ENCODE results near the gene KLK2. TPM values are rescaled to one million over a fixed set of nuclear protein-coding genes. Genes with fewer than 3 reads are reported as not detected.

Gene KLK2
- total and polyA plus RNA-seq, 4 donors = not detected

- WGBS, 2 donors = 30 to 35% methylated on average over 13 of the region's 13 CpGs
- H3K27ac ChIP-seq (ENCODE audit: low read depth in 1 of 2, low read length in 1 of 2) = no peak overlapping the region
- H3K9ac ChIP-seq (ENCODE audit: insufficient read depth in 1 of 2, low read length in 2 of 2) = no peak overlapping the region
- ATAC-seq (ENCODE audit: insufficient read depth, low FRiP score) (no peak), DNase-seq (peak; percentile 22 to 32 (median 24))
- TF ChIP-seq CTCF (IDR thresholded peaks at IDR 0.05; ENCODE audit: control extremely low read depth, extremely low read depth) = no peak
- H3K4me1 ChIP-seq (ENCODE audit: control insufficient read depth in 5 of 5, insufficient read depth in 5 of 5, low read length in 5 of 5) = peaks cover 0 to 7% (median 3%) of the 10 kb centered on the region in 5 donors
- H3K27me3 ChIP-seq (ENCODE audit: control insufficient read depth in 3 of 3, insufficient read depth in 3 of 3, low read length in 2 of 3) = peaks cover 4 to 8% (median 5%) of the 10 kb centered on the region in 3 donors
- peak overlapping the region; percentile 39 for H3K4me3 ChIP-seq
- no peaks in the 10 kb centered on the region for H3K36me3 ChIP-seq (ENCODE audit: control insufficient read depth in 4 of 4, insufficient read depth in 4 of 4, low read length in 4 of 4)
- H3K9me3 ChIP-seq (ENCODE audit: control insufficient read depth in 4 of 4, insufficient read depth in 3 of 4, low read length in 3 of 4) = peaks cover 0 to 5% (median 0%) of the 10 kb centered on the region in 4 donors
Observed at GRCh38 chr19:50835103-50835784, 38.0 kb upstream of the KLK2 start.

- no peak for TF ChIP-seq CTCF (IDR thresholded peaks at IDR 0.05; ENCODE audit: control extremely low read depth, extremely low read depth)
- Histone ChIP-seq H3K9ac (ENCODE audit: insufficient read depth in 1 of 2, low read length in 2 of 2) (no peak overlapping the region), H3K27me3 (ENCODE audit: control insufficient read depth in 3 of 3, insufficient read depth in 3 of 3, low read length in 2 of 3) (peaks cover 4 to 8% (median 5%) of the 10 kb centered on the region in 3 donors), H3K27ac (ENCODE audit: low read depth in 1 of 2, low read length in 1 of 2) (no peak overlapping the region), H3K4me3 (peak overlapping the region; percentile 39), H3K9me3 (ENCODE audit: control insufficient read depth in 4 of 4, insufficient read depth in 3 of 4, low read length in 3 of 4) (peaks cover 0 to 4% (median 0%) of the 10 kb centered on the region in 4 donors), H3K36me3 (ENCODE audit: control insufficient read depth in 4 of 4, insufficient read depth in 4 of 4, low read length in 4 of 4) (no peaks in the 10 kb centered on the region), H3K4me1 (ENCODE audit: control insufficient read depth in 5 of 5, insufficient read depth in 5 of 5, low read length in 5 of 5) (peaks cover 0 to 7% (median 3%) of the 10 kb centered on the region in 5 donors)
- ATAC-seq (ENCODE audit: insufficient read depth, low FRiP score) (peak; percentile 80), DNase-seq (peak; percentile 53 to 72 (median 63))
- WGBS, 2 donors = 3% methylated on average over 53 to 67 of the region's 67 CpGs
Observed at GRCh38 chr19:50835785-50836542, 37.3 kb upstream of the KLK2 start.

- 44 to 50% methylated on average over 18 to 19 of the region's 19 CpGs for WGBS, 2 donors
- Histone ChIP-seq H3K4me1 (ENCODE audit: control insufficient read depth in 5 of 5, insufficient read depth in 5 of 5, low read length in 5 of 5) (peaks cover 0 to 7% (median 3%) of the 10 kb centered on the region in 5 donors), H3K27me3 (ENCODE audit: control insufficient read depth in 3 of 3, insufficient read depth in 3 of 3, low read length in 2 of 3) (peaks cover 0 to 8% (median 5%) of the 10 kb centered on the region in 3 donors), H3K36me3 (ENCODE audit: control insufficient read depth in 4 of 4, insufficient read depth in 4 of 4, low read length in 4 of 4) (no peaks in the 10 kb centered on the region), H3K27ac (ENCODE audit: low read depth in 1 of 2, low read length in 1 of 2) (no peak overlapping the region), H3K4me3 (no peak overlapping the region), H3K9ac (ENCODE audit: insufficient read depth in 1 of 2, low read length in 2 of 2) (no peak overlapping the region), H3K9me3 (ENCODE audit: control insufficient read depth in 4 of 4, insufficient read depth in 3 of 4, low read length in 3 of 4) (peaks cover 0 to 5% (median 0%) of the 10 kb centered on the region in 4 donors)
- ATAC-seq (ENCODE audit: insufficient read depth, low FRiP score) (no peak), DNase-seq (no peak)
- TF ChIP-seq CTCF (IDR thresholded peaks at IDR 0.05; ENCODE audit: control extremely low read depth, extremely low read depth) = no peak
Observed at GRCh38 chr19:50836543-50837195, 36.6 kb upstream of the KLK2 start.
